Caco-2 (cell line): ENCODE measurements around the gene KCNK3. TPM values are rescaled to one million over a fixed set of nuclear protein-coding genes. Genes with fewer than 3 reads are reported as not detected.

ENCODE experiments used
- BruUV-seq: library from RNA; stranded (reverse); fragments of 400-500 nt; replicated peaks from 2 replicates; lab custom pipeline; 2021; lab: Mats Ljungman, UMichigan
- CTCF ChIA-PET: fragments of 300-600 bp; sonication (Branson Sonifier 250); formaldehyde crosslinking; loops from one replicate; lab custom pipeline; 2022; ENCODE audit warnings: antibody characterized with exemption; lab: Charles Lee
- POLR2A ChIA-PET: fragments of 300-600 bp; sonication (Branson Sonifier 250); formaldehyde crosslinking; loops from one replicate; lab custom pipeline; 2022; ENCODE audit warnings: antibody characterized with exemption; lab: Charles Lee
- DNase-seq, 2 experiments: peaks; one replicate each; pipeline versions ENCODE4 v3.0.0 to v3.0.0-alpha.2; 2020 to 2022
- H3K27me3 ChIP-seq: replicated peaks from 2 replicates; pipeline ENCODE4 v1.6.0; 2011; ENCODE audit warnings: low read length; ENCODE audit not compliant: control insufficient read depth, insufficient read depth
- H3K36me3 ChIP-seq: 2 replicates; pipeline ENCODE4 v1.5.1; 2011; ENCODE audit warnings: low read length; ENCODE audit not compliant: control insufficient read depth, insufficient read depth
- H3K4me1 ChIP-seq: fragments of 250-450 bp; sonication (Bioruptor Pico); 2 replicates; pipeline ENCODE4 v1.5.1; 2020; ENCODE audit warnings: mild to moderate bottlenecking
- H3K4me3 ChIP-seq: 2 replicates; pipeline ENCODE4 v1.5.1; 2011; ENCODE audit warnings: low read depth, mild to moderate bottlenecking, control low read depth, low read length
- H3K9me3 ChIP-seq: fragments of 250-450 bp; sonication (Bioruptor Pico); 2 replicates; pipeline ENCODE4 v1.5.1; 2020; ENCODE audit warnings: mild to moderate bottlenecking, moderate library complexity
- H3K27ac Mint-ChIP-seq: one replicate; pipeline ENCODE4 v1.8.0; 2022; ENCODE audit warnings: mixed read lengths; ENCODE audit not compliant: unreplicated experiment
- H3K27me3 Mint-ChIP-seq: one replicate; pipeline ENCODE4 v1.8.0; 2022; ENCODE audit warnings: mixed read lengths; ENCODE audit not compliant: insufficient read depth, unreplicated experiment
- H3K36me3 Mint-ChIP-seq: one replicate; pipeline ENCODE4 v1.8.0; 2022; ENCODE audit warnings: mild to moderate bottlenecking, mixed read lengths; ENCODE audit not compliant: insufficient read depth, unreplicated experiment
- H3K4me1 Mint-ChIP-seq: one replicate; pipeline ENCODE4 v1.8.0; 2022; ENCODE audit warnings: low read depth, mixed read lengths; ENCODE audit not compliant: unreplicated experiment
- H3K4me3 Mint-ChIP-seq: one replicate; pipeline ENCODE4 v1.8.0; 2022; ENCODE audit warnings: mild to moderate bottlenecking, moderate library complexity, mixed read lengths; ENCODE audit not compliant: unreplicated experiment
- H3K9me3 Mint-ChIP-seq: one replicate; pipeline ENCODE4 v1.8.0; 2022; ENCODE audit warnings: mixed read lengths; ENCODE audit not compliant: unreplicated experiment
- CTCF ChIP-seq, 2 experiments: fragments of 200-600 bp in 1 of 2; IDR thresholded peaks; 1 replicate in 1 of 2; 2 replicates in 1 of 2; pipeline versions ENCODE4 v1.5.1 to v1.8.0; 2011 to 2022; ENCODE audit warnings: antibody characterized with exemption in 1 of 2, control low read depth in 1 of 2, inconsistent platforms in 1 of 2, low read depth in 1 of 2, low read length in 1 of 2, mild to moderate bottlenecking in 1 of 2, moderate library complexity in 1 of 2; ENCODE audit not compliant: insufficient read depth in 1 of 2, severe bottlenecking in 1 of 2, unreplicated experiment in 1 of 2
- intact Hi-C: fragments of 100-400 bp; cut with micrococcal nuclease; formaldehyde crosslinking; loops from one replicate; pipeline ENCODE4 v1.10.0; 2022; ENCODE audit not compliant: unreplicated experiment
- total RNA-seq: library from RNA; stranded (reverse); gene quantifications from 2 replicates; pipeline ENCODE4 v1.2.3, GENCODE V29; 2022

Gene KCNK3
- total RNA-seq, 1 experiment from 2014 or later = 0.36 TPM

GRCh38 chr2:26735097-26735496, 42.6 kb downstream of the KCNK3 start:
- Histone ChIP-seq H3K9me3 (no peaks in the 10 kb centered on the region), H3K4me3 (no peak overlapping the region), H3K36me3 (no peaks in the 10 kb centered on the region), H3K27me3 (no peaks in the 10 kb centered on the region), H3K4me1 (no peaks in the 10 kb centered on the region)
- Mint-ChIP-seq H3K4me3 (no peak overlapping the region), H3K9me3 (no peaks in the 10 kb centered on the region), H3K27me3 (peaks cover 3% of the 10 kb centered on the region), H3K4me1 (no peaks in the 10 kb centered on the region), H3K27ac (no peak overlapping the region), H3K36me3 (no peaks in the 10 kb centered on the region)
- no peak for TF ChIP-seq CTCF (IDR thresholded peaks at IDR 0.05; ENCODE audit: insufficient read depth in 1 of 2, low read depth in 1 of 2, low read length in 1 of 2, severe bottlenecking in 1 of 2, unreplicated experiment in 1 of 2)
- intact Hi-C loops = no loop called here
- no TSS peak for BruUV-seq
- no peak for DNase-seq
- CTCF ChIA-PET = no interaction called here
- POLR2A ChIA-PET = no interaction called here

GRCh38 chr2:26735883-26736588, 43.5 kb downstream of the KCNK3 start:
- no peak overlapping the region for H3K4me3 Mint-ChIP-seq
- H3K27me3 Mint-ChIP-seq = peaks cover 3% of the 10 kb centered on the region
- DNase-seq = no peak
- no peaks in the 10 kb centered on the region for H3K27me3 ChIP-seq
- no peak overlapping the region for H3K27ac Mint-ChIP-seq
- ChIA-PET POLR2A (no interaction called here), CTCF (no interaction called here)
- H3K36me3 ChIP-seq = no peaks in the 10 kb centered on the region
- H3K4me3 ChIP-seq = no peak overlapping the region
- no peaks in the 10 kb centered on the region for H3K4me1 Mint-ChIP-seq
- H3K9me3 Mint-ChIP-seq = no peaks in the 10 kb centered on the region
- BruUV-seq = no TSS peak
- TF ChIP-seq CTCF (IDR thresholded peaks at IDR 0.05; ENCODE audit: insufficient read depth in 1 of 2, low read depth in 1 of 2, low read length in 1 of 2, severe bottlenecking in 1 of 2, unreplicated experiment in 1 of 2) = peak in 1 of 2 experiments; percentile 1
- no peaks in the 10 kb centered on the region for H3K9me3 ChIP-seq
- H3K36me3 Mint-ChIP-seq = no peaks in the 10 kb centered on the region
- intact Hi-C loops = no loop called here
- no peaks in the 10 kb centered on the region for H3K4me1 ChIP-seq

- no peaks in the 10 kb centered on the region for H3K4me1 Mint-ChIP-seq
- H3K27me3 Mint-ChIP-seq = peaks cover 3% of the 10 kb centered on the region
- no peaks in the 10 kb centered on the region for H3K9me3 ChIP-seq
- H3K27ac Mint-ChIP-seq = no peak overlapping the region
- H3K36me3 Mint-ChIP-seq = no peaks in the 10 kb centered on the region
- H3K9me3 Mint-ChIP-seq = no peaks in the 10 kb centered on the region
- intact Hi-C loops = no loop called here
- no peak for DNase-seq
- H3K36me3 ChIP-seq = no peaks in the 10 kb centered on the region
- H3K4me3 ChIP-seq = no peak overlapping the region
- no TSS peak for BruUV-seq
- H3K4me1 ChIP-seq = no peaks in the 10 kb centered on the region
- ChIA-PET POLR2A (no interaction called here), CTCF (no interaction called here)
- H3K27me3 ChIP-seq = no peaks in the 10 kb centered on the region
- no peak for TF ChIP-seq CTCF (IDR thresholded peaks at IDR 0.05; ENCODE audit: insufficient read depth in 1 of 2, low read depth in 1 of 2, low read length in 1 of 2, severe bottlenecking in 1 of 2, unreplicated experiment in 1 of 2)
- no peak overlapping the region for H3K4me3 Mint-ChIP-seq
These were observed 44.7 kb downstream of the KCNK3 start for GRCh38 chr2:26737221-26737620.
